Fibroblast of the conjunctiva (primary cell): ENCODE results near the gene FHIT.
A peak's percentile ranks its signal among the peaks of the same experiment; 100 is the strongest.

Experiments used
- DNase-seq: peaks from one replicate; pipeline ENCODE4 v3.0.0-alpha.2; 2010; ENCODE audit warnings: low read depth

The FHIT gene

DNA sequence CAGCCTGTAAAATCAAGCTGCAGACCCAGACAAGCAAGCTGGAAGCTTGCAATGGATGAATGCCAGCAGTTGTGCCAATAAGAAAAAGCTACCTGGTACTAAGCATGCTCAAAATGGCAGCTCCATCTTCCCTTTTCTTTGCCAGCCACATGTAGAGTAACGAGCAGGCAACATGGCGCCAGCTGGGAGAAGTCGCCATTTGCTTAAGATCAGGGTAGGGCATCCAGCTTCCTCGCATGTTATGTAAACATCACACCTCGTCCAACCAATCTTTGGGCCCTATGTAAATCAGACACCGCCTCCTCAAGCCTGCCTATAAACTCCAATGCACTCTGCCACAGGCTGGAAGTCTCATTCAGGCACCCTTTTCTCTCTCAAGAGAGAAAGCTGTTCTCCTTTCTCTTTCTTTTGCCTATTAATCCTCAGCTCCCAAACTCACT, 973.9 kb downstream of the FHIT start:
- no peak for DNase-seq

DNA sequence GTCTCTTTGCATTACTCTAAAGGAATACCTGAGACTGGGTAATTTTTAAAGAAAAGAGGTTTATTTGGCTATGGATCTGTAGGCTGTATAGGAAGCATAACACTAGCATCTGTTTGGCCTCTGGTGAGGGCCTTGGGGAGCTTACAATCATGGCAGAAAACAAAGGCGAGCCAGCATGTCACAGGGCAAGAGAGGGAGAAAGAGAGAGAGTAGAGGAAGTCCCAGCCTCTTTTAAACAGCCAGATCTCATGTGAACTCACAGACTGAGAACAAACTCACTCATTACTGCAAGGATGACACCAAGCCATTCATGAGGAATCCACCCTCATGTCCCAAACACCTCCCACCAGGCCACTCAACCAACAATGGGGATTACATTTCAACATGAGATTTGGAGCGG, 974.6 kb downstream of the FHIT start:
- DNase-seq, result no peak

DNA sequence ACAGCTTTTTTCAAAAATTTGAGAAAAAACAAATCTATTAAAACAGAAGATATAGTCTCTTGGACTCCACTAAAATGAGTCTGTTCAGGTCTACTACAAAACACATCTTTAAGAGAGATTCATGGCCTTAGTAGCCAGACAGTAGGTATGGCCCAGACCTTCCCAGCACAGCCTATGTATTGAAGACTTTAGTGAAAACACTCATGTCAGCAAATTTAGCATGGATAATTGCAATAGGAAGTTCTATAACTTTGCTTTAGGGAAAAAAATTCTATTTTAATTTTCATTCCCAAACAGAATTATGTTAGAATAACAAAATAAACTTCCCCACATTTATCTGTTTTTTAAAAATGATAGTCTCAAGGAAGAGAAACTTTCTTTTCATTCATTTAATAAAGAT, 976.6 kb downstream of the FHIT start:
- DNase-seq, result no peak

DNA sequence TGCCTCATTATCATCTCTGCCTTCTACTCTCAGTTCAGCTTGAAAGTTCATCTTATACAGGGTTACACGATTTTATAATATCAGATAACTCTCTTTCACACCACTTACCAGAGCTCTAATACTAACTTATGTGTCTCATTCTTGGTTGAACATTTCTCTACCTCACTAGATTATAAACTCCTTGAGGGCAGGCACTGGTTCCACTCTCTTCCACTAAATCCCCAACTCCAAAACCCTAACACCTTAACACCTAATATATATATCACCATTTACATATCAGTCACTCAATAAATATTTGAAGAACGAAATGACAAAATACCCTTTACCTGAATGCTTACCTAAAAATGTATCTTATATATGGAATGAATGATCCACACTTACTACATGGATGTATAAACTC, 977.2 kb downstream of the FHIT start:
- no peak for DNase-seq

DNA sequence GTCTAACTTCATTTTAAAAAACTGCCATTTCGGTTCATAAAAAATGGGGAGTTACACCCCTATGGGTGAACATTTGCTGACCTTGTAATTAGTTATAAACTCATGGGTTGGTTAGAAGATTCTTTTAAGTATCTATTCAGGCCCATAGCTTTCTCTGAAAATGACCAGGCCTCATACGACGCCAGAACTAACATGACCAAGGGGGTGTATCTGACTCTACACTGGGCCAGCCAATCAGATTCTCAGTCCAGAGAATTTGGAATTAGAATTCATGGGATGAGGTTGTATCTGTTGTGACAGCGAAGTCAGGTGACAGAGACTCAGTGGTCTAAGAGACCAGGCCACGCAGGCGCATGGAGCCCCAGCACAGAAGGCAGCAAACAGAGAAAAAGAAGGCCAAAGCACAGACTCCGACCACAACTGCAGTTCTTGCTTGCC, 981.4 kb downstream of the FHIT start:
- no peak for DNase-seq

DNA sequence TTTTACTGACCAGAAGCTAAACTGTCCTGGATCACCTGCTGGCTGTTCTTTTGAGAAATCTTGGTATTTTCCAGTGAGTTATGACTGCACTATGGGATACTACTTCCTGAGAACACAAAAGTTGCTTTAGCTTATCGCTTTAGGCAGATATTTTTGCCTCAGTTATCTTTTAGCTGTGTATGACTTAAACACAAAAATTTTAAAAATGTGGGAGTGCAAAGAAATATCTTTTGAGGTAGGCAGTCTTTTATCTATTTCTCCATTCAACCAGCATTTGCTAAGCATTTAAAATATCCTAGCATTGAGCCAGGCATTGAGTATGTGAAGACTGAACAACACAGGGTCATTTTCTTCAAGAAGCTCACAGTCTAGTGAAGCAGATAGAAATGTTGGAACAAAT, 981.9 kb downstream of the FHIT start:
- DNase-seq, result no peak

DNA sequence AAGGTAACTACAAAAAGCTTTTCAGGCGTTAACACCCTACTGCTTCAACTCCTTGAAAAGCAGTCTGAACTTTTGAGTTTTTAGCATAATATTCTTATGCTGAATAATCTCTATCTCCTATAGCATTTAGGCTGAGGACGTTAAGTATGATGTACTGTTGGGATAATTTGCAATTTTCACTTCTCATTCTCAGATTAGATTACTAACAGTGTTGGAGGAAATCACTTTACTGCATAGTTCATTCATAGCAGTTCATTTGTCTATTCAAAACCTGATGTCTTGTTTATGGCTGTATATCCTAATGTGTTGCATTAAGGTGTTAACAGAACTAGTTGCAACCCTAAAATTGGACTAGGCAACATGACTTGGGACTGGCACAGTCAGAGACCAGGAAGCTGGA, 983.1 kb downstream of the FHIT start:
- no peak for DNase-seq

DNA sequence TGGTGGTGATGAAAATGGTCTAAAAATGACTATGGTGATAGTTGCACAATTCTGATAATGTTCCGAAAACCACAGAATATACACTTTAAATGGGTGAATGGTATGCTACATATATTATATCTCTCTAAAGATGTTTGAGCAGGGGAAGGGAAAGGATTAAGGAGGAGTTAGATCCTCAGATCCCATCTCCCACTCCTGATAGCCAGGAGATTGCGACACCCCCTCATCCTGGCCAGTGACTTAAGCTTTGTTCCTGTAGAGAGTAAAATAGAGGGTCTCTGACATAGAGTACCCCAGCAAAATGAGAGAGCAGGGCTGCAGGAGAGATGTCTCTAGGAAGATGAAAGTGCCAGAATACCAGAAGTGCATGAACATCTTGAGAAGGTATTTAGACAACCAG, 984.8 kb downstream of the FHIT start:
- DNase-seq, result no peak

DNA sequence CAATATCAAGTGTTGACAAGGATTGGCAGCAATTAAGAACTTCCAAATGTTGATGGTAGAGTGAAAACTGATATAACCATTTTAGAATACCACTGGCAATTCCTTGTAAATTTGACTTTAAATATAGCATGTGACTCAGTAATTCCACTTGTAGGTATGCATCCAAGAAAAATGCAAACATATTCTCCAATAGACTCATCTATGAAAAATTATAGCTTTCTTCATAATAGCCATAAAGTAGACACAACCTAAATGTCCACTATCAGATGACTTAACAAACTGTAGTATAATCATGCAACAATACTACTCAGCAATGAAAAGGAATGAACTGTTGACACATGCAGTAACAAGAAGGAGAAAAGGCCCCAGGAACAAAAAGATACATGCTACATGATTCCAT, 988.1 kb downstream of the FHIT start:
- no peak for DNase-seq

DNA sequence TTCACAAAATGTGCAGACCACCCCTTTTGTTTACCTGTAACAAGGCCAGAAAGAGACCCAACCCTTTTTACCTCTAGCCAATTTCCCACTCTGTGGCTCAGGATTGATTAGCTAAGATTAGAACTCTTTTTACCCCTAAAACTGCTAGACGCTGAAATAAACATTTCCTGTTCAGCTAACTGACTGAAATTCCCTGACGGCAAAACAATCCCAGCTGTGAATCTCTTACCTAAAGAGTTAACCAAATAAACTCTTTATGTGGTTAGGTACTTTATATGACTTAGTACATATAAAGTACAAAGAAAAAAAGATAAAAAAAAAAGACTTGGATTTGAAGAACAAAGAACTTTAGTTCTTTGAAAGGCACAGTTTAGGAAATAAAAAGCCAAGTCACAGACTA, 988.7 kb downstream of the FHIT start:
- DNase-seq, result no peak

DNA sequence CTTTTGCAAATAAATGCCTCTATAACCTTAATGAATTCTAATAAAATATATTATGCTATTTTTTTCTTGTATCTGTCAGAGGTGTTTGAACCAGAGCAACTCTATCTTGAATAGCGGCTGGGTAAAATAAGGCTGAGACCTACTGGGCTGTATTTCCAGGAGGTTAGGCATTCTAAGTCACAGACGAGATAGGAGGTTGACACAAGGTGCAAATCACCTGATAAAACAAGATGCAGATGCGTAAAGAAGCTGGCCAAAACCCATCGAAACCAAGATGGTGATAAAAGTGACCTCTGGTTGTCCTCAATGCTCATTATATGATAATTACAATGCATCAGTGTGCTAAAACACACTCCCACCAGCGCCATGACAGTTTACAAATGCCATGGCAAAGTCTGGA, 990.7 kb downstream of the FHIT start:
- no peak for DNase-seq

DNA sequence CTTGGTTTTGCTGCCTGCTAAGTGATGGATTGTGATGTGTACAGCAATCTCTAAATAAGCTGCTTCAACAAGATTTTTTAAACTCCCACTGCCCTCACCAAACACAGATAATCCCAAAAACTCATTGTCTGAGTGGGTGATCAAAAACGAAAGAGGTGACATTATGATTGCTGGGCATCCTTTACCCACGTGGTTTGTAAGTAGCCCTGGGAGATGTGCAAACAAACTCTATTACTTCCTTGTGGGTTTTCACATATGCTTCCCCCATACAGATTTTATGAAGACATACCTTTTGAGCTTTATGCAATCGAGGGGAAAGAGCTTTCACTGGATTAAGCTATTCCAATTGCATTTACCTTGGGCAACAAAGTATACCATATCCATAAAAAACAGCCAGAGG, 1000.4 kb downstream of the FHIT start:
- no peak for DNase-seq

DNA sequence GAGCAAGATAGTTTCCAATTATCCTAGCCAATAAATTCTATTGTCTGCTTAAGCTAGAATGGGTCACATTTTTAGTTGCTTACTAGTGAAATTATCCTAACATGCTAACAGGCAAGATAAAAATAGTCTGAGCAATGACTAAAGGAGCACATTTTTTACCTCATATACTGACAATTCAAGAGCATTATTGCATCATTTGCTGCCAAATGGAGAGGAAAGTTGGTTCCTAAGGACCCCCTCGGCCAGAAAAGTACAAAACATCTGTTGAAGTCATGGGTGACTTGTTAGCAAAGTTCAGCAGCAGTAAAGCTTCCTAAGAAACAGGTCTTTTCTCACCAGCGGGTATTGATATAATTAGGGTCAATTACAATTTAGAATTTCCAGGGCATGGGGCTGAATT, 1001.0 kb downstream of the FHIT start:
- peak; percentile 47 for DNase-seq

DNA sequence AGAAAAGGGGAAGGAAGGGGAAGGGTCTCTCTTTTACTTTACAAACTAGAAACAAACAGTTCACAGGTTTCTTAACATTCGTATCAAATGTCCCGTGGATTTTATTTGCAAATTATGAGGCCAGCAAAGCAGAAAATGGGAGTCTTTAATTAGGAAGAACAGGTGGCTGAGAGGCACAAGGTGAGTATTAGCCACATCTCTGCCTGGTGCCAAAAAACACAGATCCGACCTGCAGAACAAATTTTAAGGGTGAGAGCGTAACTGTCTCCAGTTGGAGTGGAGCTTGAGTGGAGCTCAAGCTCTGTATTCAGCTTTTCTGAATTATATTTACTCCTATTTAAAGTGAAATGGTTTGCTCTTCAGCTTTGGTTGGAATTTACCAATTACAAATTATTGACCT, 1004.9 kb downstream of the FHIT start:
- no peak for DNase-seq

DNA sequence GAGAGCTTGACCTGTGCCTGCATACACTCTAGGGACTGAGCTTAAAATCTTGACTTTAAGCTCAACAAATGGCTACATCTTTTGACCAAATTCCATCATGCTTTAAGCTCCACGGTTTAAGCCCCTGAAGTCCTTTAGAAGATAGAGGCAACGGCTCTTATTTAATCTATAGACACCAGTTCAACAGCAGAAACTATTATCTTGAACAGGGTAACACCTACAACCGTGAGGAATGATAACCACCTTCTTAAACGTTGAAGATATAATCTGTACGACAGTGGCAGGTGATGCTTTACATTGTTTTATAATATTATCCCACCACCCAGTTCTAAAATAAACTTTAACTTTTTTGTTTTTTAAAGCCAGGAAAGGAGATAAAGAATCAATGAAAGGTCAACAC, 1007.8 kb downstream of the FHIT start:
- DNase-seq, result no peak

DNA sequence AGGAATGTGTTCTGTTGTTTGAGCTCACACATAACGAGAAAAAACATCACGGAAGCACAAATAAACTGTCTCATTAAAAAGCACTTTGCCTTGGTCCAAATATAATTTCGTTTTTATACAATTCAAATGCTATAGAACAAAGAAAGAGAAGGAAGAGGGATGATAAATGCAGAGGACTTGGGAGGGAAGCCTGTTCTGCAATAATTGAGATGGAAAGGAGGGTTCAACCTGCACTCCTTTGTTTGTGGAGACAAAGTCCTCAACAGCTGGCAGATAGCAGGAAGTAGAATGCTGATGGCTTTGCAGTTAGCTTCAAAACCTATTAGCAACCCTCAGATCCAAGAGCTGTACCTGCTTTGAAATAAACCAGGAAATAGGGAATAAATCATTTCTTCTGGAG, 1010.8 kb downstream of the FHIT start:
- no peak for DNase-seq

DNA sequence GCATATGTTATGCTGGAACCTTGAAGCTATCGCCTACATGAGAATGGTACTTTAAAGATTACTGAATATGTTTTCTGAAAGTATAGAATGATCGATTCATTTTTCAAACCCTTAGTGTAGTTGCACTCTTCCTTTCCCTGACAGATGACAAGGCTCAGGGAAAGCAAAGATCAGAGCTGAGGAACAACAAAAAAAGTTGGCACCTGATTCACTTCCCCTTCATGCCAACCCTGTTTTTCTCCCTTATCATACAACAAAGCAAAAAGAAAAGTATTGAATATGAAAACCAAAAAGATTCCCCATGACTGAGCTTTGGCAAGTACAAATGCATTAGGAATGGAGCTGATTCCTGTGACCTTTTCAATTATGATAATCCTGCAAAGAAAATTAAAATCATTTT, 1012.7 kb downstream of the FHIT start:
- no peak for DNase-seq

DNA sequence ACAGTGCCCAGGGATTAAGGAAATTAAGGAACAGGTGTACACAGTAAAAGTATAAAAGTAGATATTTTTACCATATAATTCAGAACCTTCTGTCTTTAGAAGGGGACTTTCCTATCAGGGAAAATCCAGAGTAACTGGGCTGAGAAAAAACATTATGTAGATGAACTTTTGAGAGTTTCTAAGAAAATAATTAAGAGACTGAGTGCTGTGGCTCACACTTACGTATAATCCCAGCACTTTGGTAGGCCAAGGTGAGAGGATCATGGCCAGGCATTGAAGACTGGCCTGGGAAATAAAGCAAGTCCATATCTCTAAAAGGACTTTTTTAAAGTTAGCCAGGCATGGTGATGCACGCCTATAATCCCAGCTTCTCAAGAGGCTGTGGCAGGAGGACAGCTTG, 1021.8 kb downstream of the FHIT start:
- no peak for DNase-seq

DNA sequence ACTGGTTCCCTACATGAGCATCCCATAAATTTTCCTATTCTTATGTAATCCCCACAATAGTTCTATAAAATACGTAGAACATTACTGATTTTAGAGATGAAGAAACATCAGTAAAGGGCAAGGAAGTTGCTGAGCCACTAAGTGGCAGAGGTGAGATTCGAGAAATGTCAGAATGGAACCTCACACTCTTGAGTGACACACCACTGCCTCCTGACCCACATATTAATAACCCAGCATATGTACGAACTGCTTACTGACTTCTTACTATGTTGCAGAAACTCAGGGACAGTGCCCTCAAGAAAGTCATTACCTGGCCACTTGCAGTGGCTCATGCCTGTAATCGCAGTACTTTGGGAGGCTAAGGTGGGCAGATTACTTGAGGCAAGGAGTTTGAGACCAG, 1022.4 kb downstream of the FHIT start:
- DNase-seq, result no peak

DNA sequence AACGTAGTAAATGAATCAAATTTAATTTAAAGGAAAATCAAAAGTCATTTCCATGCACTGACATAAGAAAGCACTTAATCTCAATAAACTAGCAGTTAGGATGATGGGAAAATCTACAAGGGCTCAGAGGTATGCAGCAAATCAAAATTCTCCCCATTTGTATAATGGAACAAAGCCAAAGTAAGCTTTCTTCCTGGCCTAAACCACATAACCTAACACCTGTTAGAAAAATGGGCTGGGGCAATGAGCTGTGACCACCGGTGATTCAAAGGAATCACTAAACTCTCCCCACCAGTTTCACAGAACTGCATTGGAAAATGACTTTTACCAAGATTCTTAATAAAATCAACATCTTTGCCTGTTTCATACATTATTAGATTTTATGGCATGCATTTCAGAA, 1024.3 kb downstream of the FHIT start:
- no peak for DNase-seq

DNA sequence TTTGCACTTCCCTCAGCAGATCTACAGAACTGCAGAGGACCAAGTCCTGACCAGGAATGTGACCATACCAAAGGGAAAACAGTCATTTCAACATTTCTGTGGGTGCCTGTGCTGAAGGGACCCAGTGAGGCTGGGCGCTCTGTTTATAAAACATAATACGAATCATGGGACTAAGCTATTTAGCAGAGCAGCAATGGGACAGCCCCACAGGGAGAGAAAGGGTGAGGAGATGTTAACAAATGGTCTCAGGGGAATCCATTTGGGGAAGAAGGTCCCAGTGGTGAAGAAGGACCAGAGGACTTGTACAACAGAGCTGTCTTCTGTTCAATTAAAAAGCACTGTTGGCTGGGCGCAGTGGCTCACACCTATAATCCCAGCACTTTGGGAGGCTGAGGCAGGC, 1025.4 kb downstream of the FHIT start:
- no peak for DNase-seq

DNA sequence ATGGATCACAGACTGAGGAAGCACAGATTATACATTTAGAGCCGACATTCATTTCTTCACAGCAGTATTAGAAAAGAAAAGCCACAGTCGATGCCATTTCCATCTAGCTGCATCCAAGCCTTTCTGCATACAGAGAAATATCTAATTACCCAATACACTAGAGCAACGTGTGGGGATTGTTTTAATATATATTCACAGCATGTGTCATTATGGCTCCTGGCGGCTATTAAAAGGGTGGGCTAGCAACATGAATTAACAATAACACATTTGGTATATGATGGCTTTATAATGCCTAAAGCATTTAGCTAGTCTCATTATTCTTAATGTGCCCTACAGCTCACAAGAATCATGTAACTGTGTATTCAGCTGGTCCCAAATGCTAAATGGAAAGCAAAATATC, 1030.5 kb downstream of the FHIT start:
- no peak for DNase-seq

DNA sequence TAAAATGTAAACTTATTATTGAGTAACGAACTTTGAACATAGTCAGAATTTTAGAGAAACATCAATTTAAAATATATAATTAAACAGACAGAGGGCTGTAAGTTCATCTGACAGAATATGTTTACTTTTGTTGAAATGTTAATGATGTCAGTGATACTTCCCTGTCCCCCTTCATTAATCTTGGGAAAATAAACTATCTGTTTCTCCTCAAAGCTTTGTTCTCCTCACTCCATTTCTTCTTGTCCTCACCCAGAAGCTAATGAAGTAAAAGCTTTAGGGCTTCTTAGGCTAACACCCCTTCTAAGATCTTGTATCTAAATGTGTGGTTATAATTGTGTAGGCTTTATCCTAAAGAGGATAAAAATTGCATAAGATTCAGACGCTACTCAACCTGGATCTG, 1031.8 kb downstream of the FHIT start:
- DNase-seq, result no peak

DNA sequence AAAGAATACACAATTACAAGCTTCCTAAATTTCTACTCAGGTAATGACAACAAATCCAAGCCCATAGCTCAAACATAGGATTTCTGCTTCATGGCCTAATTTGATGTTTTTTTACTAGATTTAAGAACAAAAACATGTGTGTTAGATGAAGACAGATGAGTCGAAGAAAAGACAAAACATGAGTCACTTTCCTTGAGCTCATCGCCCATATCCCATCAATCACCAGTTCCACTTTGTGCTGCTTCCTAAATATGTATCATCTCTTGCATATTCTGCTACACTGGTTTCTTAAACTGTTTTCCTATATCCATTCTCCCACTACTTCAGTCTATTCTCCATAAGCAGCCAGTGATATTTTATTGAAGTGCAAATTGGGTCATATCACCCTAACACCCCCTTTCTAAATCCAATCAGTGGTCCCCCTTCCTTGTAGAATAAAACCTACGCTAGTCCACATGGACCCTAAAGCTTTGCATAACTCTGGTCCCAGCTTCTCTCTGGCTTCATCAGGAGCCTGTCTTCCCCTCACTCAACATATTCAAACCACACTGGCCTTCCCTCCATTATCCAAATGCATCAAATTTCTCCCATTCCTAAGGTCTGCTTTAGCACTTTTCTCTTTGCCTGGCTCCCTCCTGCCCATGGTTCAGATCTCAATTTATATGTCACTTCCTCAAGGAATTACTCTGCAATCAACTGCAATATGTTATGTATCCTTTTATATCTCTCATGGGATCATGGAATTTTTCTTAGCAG, 1033.9 kb downstream of the FHIT start:
- peak; percentile 30 for DNase-seq
